Skeletal muscle tissue (tissue), 4 donors: ENCODE measurements around the gene ROBO1. TPM values are rescaled to one million over a fixed set of nuclear protein-coding genes. Genes with fewer than 3 reads are reported as not detected.

Experiments
- H3K27ac ChIP-seq: one replicate; pipeline ENCODE4 v1.7.0; 2013; ENCODE audit warnings: mild to moderate bottlenecking, low read depth, low read length, inconsistent platforms
- H3K27me3 ChIP-seq, 3 donors: one replicate each; pipeline ENCODE4 v1.7.0; 2013; ENCODE audit warnings: low read length in 3 of 3; ENCODE audit not compliant: control insufficient read depth in 3 of 3, insufficient read depth in 3 of 3
- H3K36me3 ChIP-seq, 3 donors: one replicate each; pipeline ENCODE4 v1.7.0; 2013; ENCODE audit warnings: low read length in 3 of 3; ENCODE audit not compliant: control insufficient read depth in 3 of 3, insufficient read depth in 3 of 3
- H3K4me1 ChIP-seq, 3 donors: one replicate each; pipeline ENCODE4 v1.7.0; 2013; ENCODE audit warnings: low read length in 3 of 3, mild to moderate bottlenecking in 3 of 3; ENCODE audit not compliant: control insufficient read depth in 3 of 3, insufficient read depth in 3 of 3
- H3K4me3 ChIP-seq, 3 donors: one replicate each; pipeline ENCODE4 v1.7.0; 2013; ENCODE audit warnings: low read length in 3 of 3
- H3K9ac ChIP-seq, 3 donors: one replicate each; pipeline ENCODE4 v1.7.0; 2013; ENCODE audit warnings: low read length in 3 of 3, mild to moderate bottlenecking in 3 of 3, moderate library complexity in 2 of 3, low read depth in 1 of 3
- H3K9me3 ChIP-seq, 3 donors: one replicate each; pipeline ENCODE4 v1.7.0; 2013; ENCODE audit warnings: low read length in 3 of 3; ENCODE audit not compliant: control insufficient read depth in 3 of 3
- total RNA-seq: library from RNA; depleted of rRNA; stranded (reverse); fragments of >200 nt; gene quantifications from one replicate; pipeline ENCODE4 v1.2.3, GENCODE V29; 2014
- donor health status: Osteomylitis.

ROBO1 gene
- total RNA-seq, 1 donor from 2014 or later = 20.4 TPM

DNA sequence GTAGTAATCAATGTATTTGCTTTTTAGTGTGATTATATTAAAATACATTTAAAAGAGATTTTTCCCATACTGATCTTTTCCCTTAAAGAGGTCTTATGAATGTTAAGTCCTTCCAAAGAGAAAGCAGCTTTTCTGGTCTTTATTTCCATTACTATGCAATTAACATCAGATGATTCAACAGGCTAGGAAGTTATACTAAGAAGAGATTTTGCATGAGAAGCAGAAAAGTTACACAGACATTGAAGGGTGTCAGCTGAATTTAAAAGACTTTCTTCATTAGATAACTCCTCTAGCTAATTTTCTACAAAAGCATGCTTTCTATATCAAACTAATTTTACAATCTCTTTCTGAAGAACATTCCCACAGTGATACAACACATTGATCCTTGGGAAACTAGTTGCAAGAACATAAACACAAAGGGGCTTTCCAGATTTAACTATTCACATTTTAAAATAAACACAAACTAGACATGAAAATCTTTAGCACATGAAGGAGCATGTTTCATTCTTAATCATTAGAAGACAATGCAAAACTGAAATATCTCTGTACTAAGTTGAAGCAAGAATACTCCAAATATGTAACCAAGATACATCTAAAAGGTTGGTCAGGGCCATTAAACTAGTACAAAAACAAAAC lies 965.8 kb downstream of the ROBO1 start:
- no peaks in the 10 kb centered on the region for H3K4me1 ChIP-seq
- no peaks in the 10 kb centered on the region for H3K36me3 ChIP-seq
- H3K27me3 ChIP-seq = no peaks in the 10 kb centered on the region
- H3K9me3 ChIP-seq = no peaks in the 10 kb centered on the region
- H3K9ac ChIP-seq = no peak overlapping the region
- H3K4me3 ChIP-seq = no peak overlapping the region
- H3K27ac ChIP-seq = no peak overlapping the region

DNA sequence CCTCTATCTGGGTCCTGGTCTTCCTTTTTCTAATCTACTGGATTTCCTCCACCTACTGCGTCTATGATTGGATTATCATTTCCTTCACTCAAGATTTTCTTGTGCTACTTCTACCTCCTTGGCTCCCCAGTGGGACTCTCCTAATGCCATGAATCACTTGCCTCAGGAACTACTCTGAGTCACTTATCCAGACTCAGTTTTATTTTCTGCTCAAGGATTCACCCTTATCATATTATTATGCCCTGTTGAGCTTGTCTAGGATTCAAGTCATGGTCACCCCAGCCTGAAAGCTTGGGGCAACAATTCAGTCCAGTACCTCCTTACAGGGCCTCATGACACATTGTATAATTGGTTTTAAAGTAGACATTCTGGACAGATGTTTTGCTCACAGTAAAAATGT lies 968.1 kb downstream of the ROBO1 start:
- H3K27me3 ChIP-seq = no peaks in the 10 kb centered on the region
- no peaks in the 10 kb centered on the region for H3K36me3 ChIP-seq
- H3K27ac ChIP-seq = no peak overlapping the region
- H3K9ac ChIP-seq = no peak overlapping the region
- no peaks in the 10 kb centered on the region for H3K9me3 ChIP-seq
- H3K4me1 ChIP-seq = no peaks in the 10 kb centered on the region
- no peak overlapping the region for H3K4me3 ChIP-seq

DNA sequence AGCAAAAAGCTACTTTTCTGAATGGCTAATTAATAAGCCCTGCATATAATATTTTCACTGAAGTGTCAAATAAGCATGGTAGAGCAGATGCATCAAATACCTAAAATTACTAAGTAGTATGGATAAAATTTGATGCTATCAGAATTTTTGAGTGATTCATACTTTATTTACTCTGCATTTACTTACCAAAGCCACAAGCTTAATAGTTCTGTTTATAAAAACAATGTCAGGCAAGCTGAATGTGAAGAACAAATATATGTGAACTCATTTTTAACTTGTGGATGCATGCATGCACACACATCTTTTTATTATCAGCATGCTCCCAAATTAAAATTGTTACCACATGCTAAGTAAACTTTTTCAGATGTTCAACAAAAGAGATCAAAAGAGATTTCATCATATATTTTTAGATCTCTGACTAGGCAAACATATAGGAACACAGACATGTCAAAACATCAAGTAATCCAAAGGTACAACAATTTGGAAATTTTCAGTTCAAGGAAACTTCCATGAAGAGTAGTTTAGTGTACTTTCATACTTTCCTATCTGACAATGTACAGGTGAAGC lies 969.4 kb downstream of the ROBO1 start:
- H3K27ac ChIP-seq = no peak overlapping the region
- H3K9ac ChIP-seq = no peak overlapping the region
- no peaks in the 10 kb centered on the region for H3K36me3 ChIP-seq
- no peak overlapping the region for H3K4me3 ChIP-seq
- H3K4me1 ChIP-seq = no peaks in the 10 kb centered on the region
- H3K27me3 ChIP-seq = no peaks in the 10 kb centered on the region
- H3K9me3 ChIP-seq = no peaks in the 10 kb centered on the region

DNA sequence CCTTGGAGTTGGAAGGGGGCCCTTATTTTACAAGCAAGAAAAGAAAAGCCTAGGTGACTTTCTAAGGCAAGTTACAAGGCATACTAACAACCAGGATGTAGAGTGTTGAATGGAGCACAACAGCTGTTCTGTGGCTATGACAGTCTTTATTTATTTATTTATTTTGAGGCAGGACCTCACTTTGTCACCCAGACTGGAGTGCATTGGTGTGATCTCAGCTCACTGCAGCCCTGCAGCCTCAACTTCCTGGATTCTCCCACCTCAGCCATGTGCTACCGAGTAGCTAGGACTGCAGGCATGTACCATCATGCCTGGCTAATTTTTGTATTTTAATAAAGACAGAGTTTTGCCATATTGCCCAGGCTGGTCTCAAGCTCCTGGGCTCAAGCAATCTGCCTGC lies 973.4 kb downstream of the ROBO1 start:
- Histone ChIP-seq H3K4me3 (no peak overlapping the region), H3K27ac (no peak overlapping the region), H3K9ac (no peak overlapping the region), H3K27me3 (no peaks in the 10 kb centered on the region), H3K4me1 (no peaks in the 10 kb centered on the region), H3K36me3 (no peaks in the 10 kb centered on the region), H3K9me3 (no peaks in the 10 kb centered on the region)

DNA sequence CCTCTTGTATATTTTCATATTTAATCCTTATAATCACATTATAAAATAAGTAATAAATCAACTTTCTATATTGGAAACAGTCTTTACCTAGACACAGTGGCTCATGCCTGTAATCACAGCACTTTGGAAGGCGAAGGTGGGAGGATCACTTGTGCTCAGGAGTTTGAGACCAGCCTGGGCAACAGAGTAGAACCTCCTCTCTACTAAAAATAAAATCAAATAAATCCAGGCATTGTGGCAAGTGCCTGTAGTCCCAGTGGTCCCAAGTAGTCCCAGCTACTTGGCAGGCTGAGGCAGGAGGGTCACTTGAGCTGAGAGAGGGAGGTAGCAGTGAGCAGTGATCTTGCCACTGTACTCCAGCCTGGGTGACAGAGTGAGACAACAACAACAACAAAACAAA lies 975.1 kb downstream of the ROBO1 start:
- no peaks in the 10 kb centered on the region for H3K36me3 ChIP-seq
- H3K27me3 ChIP-seq = no peaks in the 10 kb centered on the region
- no peak overlapping the region for H3K27ac ChIP-seq
- no peaks in the 10 kb centered on the region for H3K9me3 ChIP-seq
- no peak overlapping the region for H3K9ac ChIP-seq
- H3K4me3 ChIP-seq = no peak overlapping the region
- H3K4me1 ChIP-seq = no peaks in the 10 kb centered on the region

DNA sequence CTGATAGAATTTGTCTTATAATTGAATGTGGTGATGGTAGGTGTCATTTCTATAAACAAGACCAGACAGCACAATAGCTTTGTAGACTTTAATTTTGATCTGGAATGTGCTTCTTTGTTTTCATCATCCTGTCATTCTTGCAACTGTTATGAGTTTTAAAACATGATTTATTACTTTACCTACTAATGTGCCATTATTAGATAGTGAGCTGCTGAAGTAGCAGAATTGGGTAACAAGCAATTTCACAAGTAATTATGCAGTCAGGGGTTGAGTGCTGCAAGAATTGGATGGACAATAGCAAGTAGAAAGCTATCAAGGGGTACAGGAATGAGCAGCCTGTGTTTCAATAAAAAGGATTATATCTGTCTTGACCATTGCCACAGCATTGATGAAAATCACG lies 975.6 kb downstream of the ROBO1 start:
- no peak overlapping the region for H3K4me3 ChIP-seq
- no peaks in the 10 kb centered on the region for H3K9me3 ChIP-seq
- H3K4me1 ChIP-seq = no peaks in the 10 kb centered on the region
- no peak overlapping the region for H3K27ac ChIP-seq
- no peak overlapping the region for H3K9ac ChIP-seq
- no peaks in the 10 kb centered on the region for H3K36me3 ChIP-seq
- no peaks in the 10 kb centered on the region for H3K27me3 ChIP-seq

DNA sequence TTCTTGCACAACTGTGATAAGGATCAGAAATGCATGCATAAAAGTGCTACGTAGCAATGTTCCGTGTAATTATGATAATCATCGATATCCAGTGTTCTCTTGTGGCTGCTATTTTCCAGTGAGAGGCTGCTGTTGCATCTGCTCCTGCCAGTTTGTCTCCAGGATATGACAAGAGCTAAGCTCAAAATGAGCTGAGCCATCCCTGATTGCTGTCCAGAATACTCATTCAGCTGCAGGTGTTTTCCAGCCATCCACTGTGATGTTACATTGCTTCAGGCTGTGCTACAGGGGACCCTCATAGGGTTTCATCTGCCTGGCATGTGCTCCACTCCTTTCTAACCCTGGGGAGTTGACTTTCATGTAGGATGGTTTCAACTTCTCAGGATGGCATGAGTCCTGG lies 976.0 kb downstream of the ROBO1 start:
- no peaks in the 10 kb centered on the region for H3K4me1 ChIP-seq
- H3K4me3 ChIP-seq = no peak overlapping the region
- no peak overlapping the region for H3K27ac ChIP-seq
- no peaks in the 10 kb centered on the region for H3K27me3 ChIP-seq
- no peaks in the 10 kb centered on the region for H3K9me3 ChIP-seq
- H3K36me3 ChIP-seq = no peaks in the 10 kb centered on the region
- no peak overlapping the region for H3K9ac ChIP-seq

DNA sequence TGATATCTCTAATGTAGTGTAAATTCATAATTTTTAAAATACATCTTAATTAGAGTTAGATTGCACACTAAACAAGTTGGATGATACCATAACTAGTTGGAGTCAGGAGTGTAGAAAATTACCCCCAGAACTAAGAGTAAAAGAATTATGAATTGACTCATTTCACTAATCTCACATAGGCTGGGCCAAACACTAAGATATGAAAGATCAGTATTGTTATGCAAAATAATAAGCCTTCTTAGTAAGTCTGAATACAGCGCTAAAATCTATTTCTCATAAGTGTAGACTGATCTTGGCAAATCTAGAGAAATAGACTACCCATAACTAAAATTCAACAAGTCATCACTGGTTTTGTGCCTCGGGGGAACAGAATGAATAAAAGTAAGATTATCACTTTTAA lies 979.0 kb downstream of the ROBO1 start:
- Histone ChIP-seq H3K9ac (no peak overlapping the region), H3K27ac (no peak overlapping the region), H3K9me3 (no peaks in the 10 kb centered on the region), H3K4me1 (no peaks in the 10 kb centered on the region), H3K4me3 (no peak overlapping the region), H3K27me3 (no peaks in the 10 kb centered on the region), H3K36me3 (no peaks in the 10 kb centered on the region)

DNA sequence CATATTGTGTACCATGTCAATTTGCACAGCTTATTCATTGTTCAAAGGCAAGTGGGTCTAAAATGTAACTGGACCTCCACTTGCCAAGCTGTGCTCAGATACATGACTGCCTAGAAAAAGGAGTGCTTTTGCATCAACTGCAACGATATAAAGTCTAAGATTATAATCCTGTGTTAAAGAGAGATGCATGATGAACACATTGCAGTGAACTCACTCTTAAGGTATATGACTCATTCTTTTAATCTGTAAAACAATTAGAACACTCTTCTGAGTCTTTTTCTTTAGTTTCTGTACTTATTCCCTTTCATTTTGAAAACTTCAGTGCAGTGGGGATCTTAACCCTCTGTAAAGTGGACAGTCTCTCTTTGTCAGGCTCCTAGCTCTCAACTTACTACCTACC lies 982.8 kb downstream of the ROBO1 start:
- Histone ChIP-seq H3K9me3 (no peaks in the 10 kb centered on the region), H3K4me1 (no peaks in the 10 kb centered on the region), H3K36me3 (no peaks in the 10 kb centered on the region), H3K27me3 (no peaks in the 10 kb centered on the region), H3K4me3 (no peak overlapping the region), H3K27ac (no peak overlapping the region), H3K9ac (no peak overlapping the region)

DNA sequence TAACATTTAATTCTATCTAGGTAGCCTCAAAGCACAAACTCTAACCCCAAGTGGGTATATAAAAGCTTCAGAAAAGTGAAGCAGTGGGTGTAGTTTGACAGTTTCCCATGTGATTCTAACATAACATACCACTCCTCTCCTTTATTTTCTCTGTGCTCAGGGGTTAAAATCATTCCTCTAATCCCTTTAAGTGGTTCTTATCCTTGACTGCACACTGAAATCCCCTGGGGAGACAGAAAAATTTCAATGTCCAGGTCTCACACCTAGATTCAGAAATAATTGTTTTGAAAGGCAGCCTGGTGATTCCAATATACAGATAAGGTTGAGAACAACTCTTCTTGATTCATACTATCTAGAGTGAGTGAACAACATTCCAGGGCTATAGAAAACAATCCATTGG lies 986.4 kb downstream of the ROBO1 start:
- Histone ChIP-seq H3K27me3 (no peaks in the 10 kb centered on the region), H3K36me3 (no peaks in the 10 kb centered on the region), H3K9ac (no peak overlapping the region), H3K4me1 (no peaks in the 10 kb centered on the region), H3K9me3 (no peaks in the 10 kb centered on the region), H3K27ac (no peak overlapping the region), H3K4me3 (no peak overlapping the region)
